HepG2 (cell line): Measurements from ENCODE around the gene CDC14A. TPM values are rescaled to one million over a fixed set of nuclear protein-coding genes. Genes with fewer than 3 reads are reported as not detected.

Experiments
- ATAC-seq: fragments of 200-7000 bp; cut with Tn5 transposase; 3 replicates; pipeline ENCODE4 v1.9.1; 2020; ENCODE audit warnings: mild to moderate bottlenecking, moderate library complexity
- BruUV-seq: library from RNA; stranded (reverse); fragments of 400-500 nt; replicated peaks from 2 replicates; lab custom pipeline; 2021; lab: Mats Ljungman, UMichigan
- CTCF ChIA-PET: fragments of 300-600 bp; formaldehyde crosslinking; extraction: SDS; loops from one replicate; lab custom pipeline; 2021; ENCODE audit warnings: low total read pairs, inconsistent platforms, low intra/inter-chr PET ratio; lab: Yijun Ruan, JAX
- POLR2A ChIA-PET: fragments of 350-600 bp; sonication (Branson Sonifier 250); formaldehyde crosslinking; loops from one replicate; lab custom pipeline; 2020; ENCODE audit warnings: antibody characterized with exemption, inconsistent platforms; lab: Yijun Ruan, JAX
- DNase-seq: peaks from one replicate; pipeline ENCODE4 v3.0.0-alpha.2; 2015; ENCODE audit warnings: low spot score
- FAIRE-seq: peaks from 3 replicates; lab custom pipeline; 2011; peaks lifted over from hg19 to GRCh38; lab: Jason Lieb, UNC
- H2AFZ ChIP-seq: one replicate; pipeline ENCODE4 v1.6.1; 2011; ENCODE audit warnings: low read length, inconsistent platforms
- H3K27ac ChIP-seq: fragments of 300-600 bp; 3 replicates; pipeline ENCODE4 v1.8.0; 2011; ENCODE audit warnings: mixed run types, mild to moderate bottlenecking, mixed read lengths, low read length, inconsistent platforms; ENCODE audit not compliant: insufficient read depth; ENCODE audit errors: extremely low read length
- H3K27me3 ChIP-seq, 2 experiments: fragments of 200-600 bp in 1 of 2; 2 replicates in 1 of 2; 3 replicates in 1 of 2; pipeline versions ENCODE4 v1.6.0 to v1.8.0; 2011; ENCODE audit warnings: low read length in 2 of 2, mild to moderate bottlenecking in 2 of 2, moderate library complexity in 2 of 2, inconsistent platforms in 1 of 2; ENCODE audit not compliant: insufficient read depth in 2 of 2, control insufficient read depth in 1 of 2
- H3K36me3 ChIP-seq, 2 experiments: fragments of 200-600 bp in 1 of 2; replicated peaks in 1 of 2; 2 replicates in 1 of 2; 3 replicates in 1 of 2; pipeline versions ENCODE4 v1.5.1 to v1.8.0; 2011; ENCODE audit warnings: low read length in 2 of 2, inconsistent platforms in 1 of 2; ENCODE audit not compliant: insufficient read depth in 2 of 2, control insufficient read depth in 1 of 2
- H3K4me1 ChIP-seq: 2 replicates; pipeline ENCODE4 v1.5.1; 2012; ENCODE audit warnings: low read length, inconsistent platforms; ENCODE audit not compliant: insufficient read depth
- H3K4me2 ChIP-seq: 2 replicates; pipeline ENCODE4 v1.6.0; 2011; ENCODE audit warnings: low read depth, low read length, inconsistent platforms
- H3K4me3 ChIP-seq, 3 experiments: fragments of 200-600 bp in 1 of 3; sonication (generic), shearing (Covaris generic) in 1 of 3; replicated peaks in 1 of 3; 2 replicates each; pipeline ENCODE4 v1.5.1; 2011 to 2016; ENCODE audit warnings: low read length in 3 of 3, inconsistent platforms in 2 of 3, low read depth in 2 of 3, mild to moderate bottlenecking in 2 of 3, control low read depth in 1 of 3, mixed read lengths in 1 of 3; ENCODE audit not compliant: insufficient read depth in 1 of 3
- H3K79me2 ChIP-seq: one replicate; pipeline ENCODE4 v1.6.1; 2011; ENCODE audit warnings: low read length, inconsistent platforms; ENCODE audit not compliant: insufficient read depth
- H3K9ac ChIP-seq: 2 replicates; pipeline ENCODE4 v1.6.0; 2011; ENCODE audit warnings: mild to moderate bottlenecking, low read depth, low read length, inconsistent platforms; ENCODE audit not compliant: insufficient read depth
- H3K9me3 ChIP-seq: 2 replicates; pipeline ENCODE4 v1.5.1; 2012; ENCODE audit warnings: mild to moderate bottlenecking, low read length
- H4K20me1 ChIP-seq: 2 replicates; pipeline ENCODE4 v1.6.0; 2011; ENCODE audit warnings: inconsistent platforms, mild to moderate bottlenecking, low read length, moderate library complexity; ENCODE audit not compliant: insufficient read depth
- AHR ChIP-seq: IDR thresholded peaks from 2 replicates; pipeline ENCODE4 v1.6.1; 2018; ENCODE audit warnings: missing genetic modification reagents, missing compliant biosample characterization
- FOXJ3 ChIP-seq: sonication (generic); formaldehyde crosslinking; IDR thresholded peaks from 2 replicates; pipeline ENCODE4 v1.4.0; 2020; ENCODE audit warnings: missing genetic modification reagents, mild to moderate bottlenecking, borderline replicate concordance
- FOXM1 ChIP-seq: sonication (generic); formaldehyde crosslinking; IDR thresholded peaks from 2 replicates; pipeline ENCODE4 v1.5.0; 2020; ENCODE audit warnings: missing genetic modification reagents
- GATA4 ChIP-seq: sonication (generic); IDR thresholded peaks from 2 replicates; pipeline ENCODE4 v1.6.1; 2016; ENCODE audit warnings: antibody characterized with exemption, low read depth, borderline replicate concordance
- HMG20A ChIP-seq: IDR thresholded peaks from 2 replicates; pipeline ENCODE4 v1.6.1; 2016; ENCODE audit warnings: borderline replicate concordance
- HNF4G ChIP-seq, 2 experiments: sonication (generic) in 1 of 2; formaldehyde crosslinking in 1 of 2; IDR thresholded peaks; 2 replicates each; pipeline versions ENCODE4 v1.4.0 to v1.6.1; 2011 to 2020; ENCODE audit warnings: borderline replicate concordance in 2 of 2, low read depth in 2 of 2, mild to moderate bottlenecking in 2 of 2, low read length in 1 of 2, missing genetic modification reagents in 1 of 2, moderate library complexity in 1 of 2
- KAT8 ChIP-seq: IDR thresholded peaks from 2 replicates; pipeline ENCODE4 v1.6.1; 2016; ENCODE audit warnings: missing genetic modification reagents, missing compliant biosample characterization
- MEIS2 ChIP-seq: sonication (generic); formaldehyde crosslinking; IDR thresholded peaks from 2 replicates; pipeline ENCODE4 v1.9.0; 2021; ENCODE audit warnings: mild to moderate bottlenecking, missing genetic modification reagents
- MTF1 ChIP-seq: sonication (generic); formaldehyde crosslinking; IDR thresholded peaks from 2 replicates; pipeline ENCODE4 v1.5.0; 2020; ENCODE audit warnings: missing genetic modification reagents
- SAFB2 ChIP-seq: sonication (generic); formaldehyde crosslinking; IDR thresholded peaks from 2 replicates; pipeline ENCODE4 v1.5.1; 2020; ENCODE audit warnings: missing genetic modification reagents, low read depth, mild to moderate bottlenecking, borderline replicate concordance
- SOX5 ChIP-seq: IDR thresholded peaks from 2 replicates; pipeline ENCODE4 v1.6.1; 2016; ENCODE audit warnings: borderline replicate concordance
- SOX6 ChIP-seq, 2 experiments: fragments of 450-650 bp in 1 of 2; sonication (generic) in 1 of 2; formaldehyde crosslinking in 1 of 2; IDR thresholded peaks; 2 replicates each; pipeline versions ENCODE4 v1.4.0 to v1.6.1; 2017 to 2020; ENCODE audit warnings: antibody characterized with exemption in 1 of 2, mild to moderate bottlenecking in 1 of 2, missing genetic modification reagents in 1 of 2
- TBP ChIP-seq: sonication (generic); formaldehyde crosslinking; IDR thresholded peaks from 2 replicates; pipeline ENCODE4 v1.5.0; 2020; ENCODE audit warnings: missing genetic modification reagents
- TCF7L2 ChIP-seq: IDR thresholded peaks from 2 replicates; pipeline ENCODE4 v1.6.1; 2011; ENCODE audit warnings: mild to moderate bottlenecking, low read depth, low read length, moderate library complexity
- THAP11 ChIP-seq: IDR thresholded peaks from 2 replicates; pipeline ENCODE4 v1.6.1; 2016; ENCODE audit warnings: missing biosample characterization, missing genetic modification reagents
- ZKSCAN5 ChIP-seq: sonication (generic); formaldehyde crosslinking; IDR thresholded peaks from 2 replicates; pipeline ENCODE4 v1.5.1; 2020; ENCODE audit warnings: mild to moderate bottlenecking, missing genetic modification reagents
- ZNF160 ChIP-seq: sonication (generic); formaldehyde crosslinking; IDR thresholded peaks from 2 replicates; pipeline ENCODE4 v1.8.0; 2022; ENCODE audit warnings: mild to moderate bottlenecking, inconsistent platforms, missing genetic modification reagents
- ZNF451 ChIP-seq: sonication (generic); formaldehyde crosslinking; IDR thresholded peaks from 2 replicates; pipeline ENCODE4 v1.5.0; 2020; ENCODE audit warnings: mild to moderate bottlenecking, missing genetic modification reagents
- ZNF562 ChIP-seq: sonication (generic); formaldehyde crosslinking; IDR thresholded peaks from 2 replicates; pipeline ENCODE4 v1.8.0; 2022; ENCODE audit warnings: missing genetic modification reagents, borderline replicate concordance
- ZNF660 ChIP-seq: sonication (generic); formaldehyde crosslinking; IDR thresholded peaks from 2 replicates; pipeline ENCODE4 v1.5.1; 2020; ENCODE audit warnings: mild to moderate bottlenecking, low read depth, missing genetic modification reagents, borderline replicate concordance
- ZNF746 ChIP-seq: sonication (generic); formaldehyde crosslinking; IDR thresholded peaks from 2 replicates; pipeline ENCODE4 v1.8.0; 2022; ENCODE audit warnings: mild to moderate bottlenecking, missing genetic modification reagents
- ZNF792 ChIP-seq: IDR thresholded peaks from 2 replicates; pipeline ENCODE4 v1.6.1; 2016
- ZNF883 ChIP-seq: sonication (generic); formaldehyde crosslinking; IDR thresholded peaks from 2 replicates; pipeline ENCODE4 v1.5.1; 2020; ENCODE audit warnings: mild to moderate bottlenecking, missing genetic modification reagents; ENCODE audit errors: not compliant biosample characterization
- WGBS: methylation state at CpG from one replicate; pipeline ENCODE4 v1.1.6; 2017; ENCODE audit warnings: low lambda C conversion rate; 5-methylcytosine and 5-hydroxymethylcytosine counted together
- in situ Hi-C: cut with HindIII; loops from 2 replicates; pipeline ENCODE4 v1.10.0; 2017; ENCODE audit warnings: low pct_unique_long_range_greater_than_20kb; ENCODE audit not compliant: extremely low pct_ligation_motif_present
- intact Hi-C: fragments of 100-400 bp; cut with micrococcal nuclease; formaldehyde crosslinking; loops from one replicate; pipeline ENCODE4 v1.10.0; 2022; ENCODE audit not compliant: unreplicated experiment
- polyA plus RNA-seq, 8 experiments: library from polyadenylated mRNA; depleted of rRNA in 3 of 8; stranded (reverse) in 7 of 8; unstranded in 1 of 8; fragments of >200 nt; fragmentation: Illumina TruSeq in 4 of 8; extraction: Trizol in 4 of 8; gene quantifications; 2 replicates each; pipeline versions ENCODE4 v1.2.1 to v1.2.3, GENCODE V29; 2011 to 2016; ENCODE audit warnings: low read depth in 4 of 8, missing spikeins in 1 of 8, mixed read lengths in 1 of 8; ENCODE audit not compliant: insufficient read depth in 1 of 8
- total RNA-seq, 5 experiments: library from RNA; depleted of rRNA; stranded (reverse); fragments of >200 nt; fragmentation: Illumina TruSeq; extraction: Trizol; gene quantifications; 2 replicates each; pipeline ENCODE4 v1.2.3, GENCODE V29; 2016; ENCODE audit warnings: low read depth in 1 of 5
- TF ChIP-seq, protein P1 (sequence below): sonication (generic); formaldehyde crosslinking; IDR thresholded peaks from 2 replicates; pipeline ENCODE4 v1.5.1; 2020; ENCODE audit warnings: missing genetic modification reagents, mild to moderate bottlenecking, borderline replicate concordance

The CDC14A gene
- total and polyA plus RNA-seq, 2 of the 13 experiments (the other 11 are each of a cell fraction or from before 2014, with no cell fraction given) = 2.8 to 4.9 TPM

DNA sequence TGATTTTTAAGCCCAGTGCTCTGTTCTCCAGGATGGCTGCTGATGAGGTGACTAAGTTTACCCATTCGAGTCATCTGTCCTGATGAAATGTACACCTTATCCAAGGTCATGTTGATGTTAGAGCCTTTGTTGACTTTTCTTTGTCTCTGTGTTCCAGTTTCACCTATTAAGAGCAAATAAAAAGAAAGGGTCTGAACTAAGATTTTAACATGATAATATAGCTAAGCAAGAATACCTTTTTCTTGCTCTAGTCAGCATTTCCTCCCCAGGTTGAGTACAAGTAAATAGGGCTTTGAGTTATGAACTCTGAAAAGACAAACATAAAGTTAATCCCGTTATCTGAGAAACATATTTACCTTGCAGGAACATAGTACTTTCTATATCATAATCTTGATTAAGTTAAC lies 133.6 kb downstream of the CDC14A start (continued):
- TF ChIP-seq SOX6 (IDR thresholded peaks at IDR 0.05) (no peak), SOX6 (CRISPR knock-in tag; IDR thresholded peaks at IDR 0.05) (peak; percentile 98), MEIS2 (CRISPR knock-in tag) (0 out of 2 replicates have a peak, but pooled peaks have one; percentile 45), ZNF451 (CRISPR knock-in tag) (no peak), HMG20A (CRISPR knock-in tag) (peak; percentile 98), MTF1 (CRISPR knock-in tag) (no peak), GATA4 (peak; percentile 86; the same call in 1 of the 2 replicates), FOXJ3 (CRISPR knock-in tag) (peak; percentile 97), ZNF792 (CRISPR knock-in tag) (no peak), SAFB2 (no peak), KAT8 (CRISPR knock-in tag) (peak; percentile 35; the same call in 1 of the 2 replicates), AHR (CRISPR knock-in tag) (no peak)

GRCh38 chr1:100494393-100495084 lies 142.2 kb downstream of the CDC14A start:
- Histone ChIP-seq H2AFZ (no peak overlapping the region), H3K4me1 (peaks cover 20% of the 10 kb centered on the region), H3K9me3 (no peaks in the 10 kb centered on the region), H3K27me3 (no peaks in the 10 kb centered on the region), H3K9ac (no peak overlapping the region), H4K20me1 (no peaks in the 10 kb centered on the region), H3K27ac (peak overlapping the region; percentile 21), H3K4me3 (no peak overlapping the region), H3K79me2 (no peaks in the 10 kb centered on the region), H3K4me2 (no peak overlapping the region), H3K36me3 (peaks cover 0 to 8% of the 10 kb centered on the region in 2 experiments; a peak in 1 of 5 replicates)
- ChIA-PET CTCF (no interaction called here), POLR2A (interaction anchor here (1.0 kb wide), 1 partner anchor 9 kb away, joined by 4 read pairs; no protein-coding TSS in a partner anchor)
- in situ Hi-C loops = no loop called here
- no peak for FAIRE-seq
- intact Hi-C loops = no loop called here
- peak; percentile 70 for DNase-seq
- 70% methylated on average over 4 of the region's 4 CpGs for WGBS
- ATAC-seq = peak; percentile 97
- no TSS peak for BruUV-seq
- TF ChIP-seq, protein P1, sequence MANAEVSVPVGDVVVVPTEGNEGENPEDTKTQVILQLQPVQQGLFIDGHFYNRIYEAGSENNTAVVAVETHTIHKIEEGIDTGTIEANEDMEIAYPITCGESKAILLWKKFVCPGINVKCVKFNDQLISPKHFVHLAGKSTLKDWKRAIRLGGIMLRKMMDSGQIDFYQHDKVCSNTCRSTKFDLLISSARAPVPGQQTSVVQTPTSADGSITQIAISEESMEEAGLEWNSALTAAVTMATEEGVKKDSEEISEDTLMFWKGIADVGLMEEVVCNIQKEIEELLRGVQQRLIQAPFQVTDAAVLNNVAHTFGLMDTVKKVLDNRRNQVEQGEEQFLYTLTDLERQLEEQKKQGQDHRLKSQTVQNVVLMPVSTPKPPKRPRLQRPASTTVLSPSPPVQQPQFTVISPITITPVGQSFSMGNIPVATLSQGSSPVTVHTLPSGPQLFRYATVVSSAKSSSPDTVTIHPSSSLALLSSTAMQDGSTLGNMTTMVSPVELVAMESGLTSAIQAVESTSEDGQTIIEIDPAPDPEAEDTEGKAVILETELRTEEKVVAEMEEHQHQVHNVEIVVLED = 0 out of 2 replicates have a peak, but pooled peaks have one; percentile 16
- TF ChIP-seq ZNF660 (CRISPR knock-in tag) = no peak
- TF ChIP-seq HNF4G (IDR thresholded peaks at IDR 0.05; ENCODE audit: borderline replicate concordance, low read depth, low read length) = 0 out of 2 replicates have a peak, but pooled peaks have one; percentile 19
- no peak for TF ChIP-seq HNF4G (CRISPR knock-in tag; IDR thresholded peaks at IDR 0.05; ENCODE audit: borderline replicate concordance, low read depth)
- TF ChIP-seq TCF7L2 = no peak
- TF ChIP-seq ZKSCAN5 (CRISPR knock-in tag) = no peak
- no peak for TF ChIP-seq ZNF883
- TF ChIP-seq THAP11 (CRISPR knock-in tag) = no peak
- TF ChIP-seq ZNF562 (CRISPR knock-in tag) = no peak
- no peak for TF ChIP-seq ZNF746
- TF ChIP-seq SOX5 (CRISPR knock-in tag) = peak; percentile 54; the same call in 1 of the 2 replicates
- TF ChIP-seq ZNF160 = no peak
- TF ChIP-seq TBP (CRISPR knock-in tag) = no peak
- TF ChIP-seq FOXM1 (CRISPR knock-in tag) = no peak
- TF ChIP-seq FOXJ3 (CRISPR knock-in tag) = 0 out of 2 replicates have a peak, but pooled peaks have one; percentile 33
